H1 (cell line): ENCODE measurements around the gene SESN3. TPM values are rescaled to one million over a fixed set of nuclear protein-coding genes. Genes with fewer than 3 reads are reported as not detected.

Source experiments
- CTCF ChIA-PET: fragments of 300-600 bp; sonication (Branson Sonifier 250); formaldehyde crosslinking; loops from one replicate; lab custom pipeline; 2021; ENCODE audit not compliant: partially characterized antibody; lab: Charles Lee
- POLR2A ChIA-PET: fragments of 300-600 bp; sonication (Branson Sonifier 250); formaldehyde crosslinking; loops from one replicate; lab custom pipeline; 2021; ENCODE audit warnings: inconsistent platforms; ENCODE audit not compliant: partially characterized antibody; lab: Charles Lee
- DNase-seq, 2 experiments: peaks; one replicate each; pipeline versions ENCODE4 v3.0.0 to v3.0.0-alpha.2; 2010 to 2022; ENCODE audit warnings: low spot score in 2 of 2, low read depth in 1 of 2, mixed read lengths in 1 of 2
- FAIRE-seq: peaks from 2 replicates; lab custom pipeline; 2011; peaks lifted over from hg19 to GRCh38; lab: Jason Lieb, UNC
- H2AFZ ChIP-seq: 2 replicates; pipeline ENCODE4 v1.8.1; 2012; ENCODE audit warnings: low read length, inconsistent platforms
- H2AK5ac ChIP-seq: 2 replicates; pipeline ENCODE4 v1.6.1; 2013; ENCODE audit warnings: low read depth, low read length
- H2BK120ac ChIP-seq: replicated peaks from 2 replicates; pipeline ENCODE3; 2013; ENCODE audit warnings: low read depth, low read length, inconsistent platforms
- H2BK12ac ChIP-seq: 2 replicates; pipeline ENCODE4 v1.6.1; 2013; ENCODE audit warnings: low read depth, low read length
- H2BK15ac ChIP-seq: 2 replicates; pipeline ENCODE4 v1.6.1; 2013; ENCODE audit warnings: low read length
- H2BK20ac ChIP-seq: 2 replicates; pipeline ENCODE4 v1.6.1; 2013; ENCODE audit warnings: low read length
- H2BK5ac ChIP-seq: 2 replicates; pipeline ENCODE4 v1.6.1; 2013; ENCODE audit warnings: low read depth, low read length
- H3K14ac ChIP-seq: 2 replicates; pipeline ENCODE4 v1.6.1; 2013; ENCODE audit warnings: inconsistent platforms; ENCODE audit not compliant: insufficient read length
- H3K18ac ChIP-seq: 2 replicates; pipeline ENCODE4 v1.6.1; 2013; ENCODE audit warnings: low read length; ENCODE audit errors: extremely low read depth
- H3K23ac ChIP-seq: 2 replicates; pipeline ENCODE4 v1.6.1; 2013; ENCODE audit warnings: inconsistent platforms; ENCODE audit not compliant: insufficient read length
- H3K23me2 ChIP-seq: 2 replicates; pipeline ENCODE4 v1.6.1; 2013; ENCODE audit warnings: low read depth, low read length
- H3K27ac ChIP-seq: 2 replicates; pipeline ENCODE4 v1.6.1; 2011; ENCODE audit warnings: low read depth, low read length, inconsistent platforms
- H3K27me3 ChIP-seq, 4 experiments: replicated peaks in 1 of 4; 1 replicate in 1 of 4; 2 replicates in 3 of 4; pipeline versions ENCODE4 v1.6.1 to v1.8.1; 2011 to 2013; ENCODE audit warnings: low read length in 3 of 4, mild to moderate bottlenecking in 3 of 4, inconsistent platforms in 2 of 4, mixed read lengths in 2 of 4, moderate library complexity in 1 of 4; ENCODE audit not compliant: control insufficient read depth in 3 of 4, insufficient read depth in 3 of 4; ENCODE audit errors: extremely low read depth in 1 of 4
- H3K36me3 ChIP-seq, 4 experiments: 2 replicates each; pipeline versions ENCODE4 v1.6.1 to v1.8.1; 2011 to 2013; ENCODE audit warnings: mild to moderate bottlenecking in 4 of 4, low read length in 3 of 4, moderate library complexity in 2 of 4, control low read depth in 1 of 4, inconsistent platforms in 1 of 4; ENCODE audit not compliant: insufficient read depth in 4 of 4, control insufficient read depth in 2 of 4
- H3K4ac ChIP-seq: replicated peaks from 2 replicates; pipeline ENCODE3; 2013; ENCODE audit warnings: low read length, low read depth, mixed read lengths, inconsistent platforms; ENCODE audit not compliant: insufficient read length
- H3K4me1 ChIP-seq, 4 experiments: replicated peaks in 1 of 4; 1 replicate in 1 of 4; 2 replicates in 3 of 4; pipeline versions ENCODE4 v1.6.1 to v1.8.1; 2011 to 2013; ENCODE audit warnings: low read length in 3 of 4, inconsistent platforms in 2 of 4, mixed read lengths in 1 of 4; ENCODE audit not compliant: insufficient read depth in 4 of 4, control insufficient read depth in 3 of 4
- H3K4me2 ChIP-seq, 2 experiments: 2 replicates each; pipeline versions ENCODE4 v1.6.1 to v1.8.1; 2011 to 2013; ENCODE audit warnings: low read depth in 2 of 2, low read length in 2 of 2, control low read depth in 1 of 2, inconsistent platforms in 1 of 2, mild to moderate bottlenecking in 1 of 2; ENCODE audit not compliant: insufficient read depth in 1 of 2
- H3K4me3 ChIP-seq, 4 experiments: fragments of 200-600, 300-600 bp in 1 of 4; sonication (generic), shearing (Covaris generic), sonication (Bioruptor Twin) in 1 of 4; 2 replicates each; pipeline versions ENCODE4 v1.5.1 to v1.8.1; 2011 to 2016; ENCODE audit warnings: low read length in 4 of 4, low read depth in 3 of 4, control low read depth in 2 of 4, inconsistent platforms in 2 of 4, mild to moderate bottlenecking in 2 of 4, mixed read lengths in 1 of 4, moderate library complexity in 1 of 4; ENCODE audit not compliant: insufficient read depth in 2 of 4; ENCODE audit errors: extremely low read depth in 1 of 4
- H3K56ac ChIP-seq: replicated peaks from 2 replicates; pipeline ENCODE3; 2013; ENCODE audit warnings: low read depth, mild to moderate bottlenecking, mixed read lengths, low read length, inconsistent platforms; ENCODE audit not compliant: insufficient read length
- H3K79me1 ChIP-seq: 2 replicates; pipeline ENCODE4 v1.6.1; 2013; ENCODE audit warnings: low read depth, low read length, control low read depth
- H3K79me2 ChIP-seq, 2 experiments: 2 replicates each; pipeline versions ENCODE4 v1.6.1 to v1.8.1; 2012 to 2013; ENCODE audit warnings: low read length in 2 of 2, mild to moderate bottlenecking in 2 of 2, inconsistent platforms in 1 of 2; ENCODE audit not compliant: insufficient read depth in 2 of 2, control insufficient read depth in 1 of 2
- H3K9ac ChIP-seq, 4 experiments: replicated peaks in 1 of 4; 1 replicate in 1 of 4; 2 replicates in 3 of 4; pipeline versions ENCODE4 v1.6.1 to v1.8.1; 2011 to 2013; ENCODE audit warnings: low read depth in 3 of 4, low read length in 3 of 4, control low read depth in 2 of 4, mild to moderate bottlenecking in 2 of 4, moderate library complexity in 2 of 4, inconsistent platforms in 1 of 4; ENCODE audit errors: extremely low read depth in 1 of 4
- H3K9me3 ChIP-seq, 2 experiments: 2 replicates each; pipeline versions ENCODE4 v1.6.1 to v1.8.1; 2012 to 2013; ENCODE audit warnings: mild to moderate bottlenecking in 2 of 2, moderate library complexity in 2 of 2, control low read depth in 1 of 2, inconsistent platforms in 1 of 2, low read depth in 1 of 2, low read length in 1 of 2, mixed read lengths in 1 of 2; ENCODE audit not compliant: insufficient read depth in 2 of 2
- H4K20me1 ChIP-seq, 2 experiments: replicated peaks in 1 of 2; 2 replicates each; pipeline versions ENCODE3 to v1.8.1; 2011 to 2013; ENCODE audit warnings: inconsistent platforms in 2 of 2, low read length in 2 of 2, mild to moderate bottlenecking in 1 of 2; ENCODE audit not compliant: insufficient read depth in 2 of 2, control insufficient read depth in 1 of 2
- H4K5ac ChIP-seq: 2 replicates; pipeline ENCODE4 v1.6.1; 2013; ENCODE audit warnings: low read length, low read depth, mixed read lengths, inconsistent platforms; ENCODE audit not compliant: insufficient read length
- H4K8ac ChIP-seq: 2 replicates; pipeline ENCODE4 v1.8.0; 2013; ENCODE audit warnings: mild to moderate bottlenecking, moderate library complexity, low read length, inconsistent platforms; ENCODE audit not compliant: insufficient read depth; ENCODE audit errors: extremely low read depth
- H4K91ac ChIP-seq: replicated peaks from 2 replicates; pipeline ENCODE3; 2013; ENCODE audit warnings: low read length, mixed read lengths, inconsistent platforms; ENCODE audit not compliant: insufficient read length
- MAFK ChIP-seq: IDR thresholded peaks from 2 replicates; pipeline ENCODE4 v1.6.1; 2012; ENCODE audit warnings: low read depth, mild to moderate bottlenecking, improper control_type of control experiment, low read length
- WGBS, 2 experiments: shearing (Covaris generic) in 1 of 2; methylation state at CpG; one replicate each; pipeline versions ENCODE4 v1.1.6 to v1.1.7; 2013 to 2015; ENCODE audit warnings: low lambda C conversion rate in 2 of 2, mixed read lengths in 2 of 2, inconsistent platforms in 1 of 2, low coverage in 1 of 2, missing lambda C conversion rate in 1 of 2; ENCODE audit not compliant: insufficient replicate concordance in 2 of 2, insufficient coverage in 1 of 2, insufficient read length in 1 of 2; ENCODE audit errors: extremely low coverage in 1 of 2, missing lambda C conversion rate in 1 of 2; 5-methylcytosine and 5-hydroxymethylcytosine counted together
- polyA plus RNA-seq, 7 experiments: library from polyadenylated mRNA; depleted of rRNA in 3 of 7; stranded (reverse) in 5 of 7; unstranded in 2 of 7; fragments of >200 nt in 5 of 7; fragments of 200-250 nt in 2 of 7; gene quantifications; 1 replicate in 5 of 7; 2 replicates in 1 of 7; 4 replicates in 1 of 7; pipeline versions ENCODE4 v1.2.1 to v1.2.3, GENCODE V29; 2011 to 2013; ENCODE audit warnings: missing spikeins in 2 of 7, mixed read lengths in 2 of 7
- total RNA-seq: library from RNA; stranded (reverse); fragmentation: NEBNext Ultra II Directional; extraction: Animal tissue kit (Norgen Biotek cat#: 25700); gene quantifications from 2 replicates; pipeline ENCODE4 v1.2.1, GENCODE V29; 2021

SESN3 gene
- total and polyA plus RNA-seq, 2 of the 8 experiments (the other 6 are each of a cell fraction or from before 2014, with no cell fraction given) = 10.2 to 31.1 TPM

DNA sequence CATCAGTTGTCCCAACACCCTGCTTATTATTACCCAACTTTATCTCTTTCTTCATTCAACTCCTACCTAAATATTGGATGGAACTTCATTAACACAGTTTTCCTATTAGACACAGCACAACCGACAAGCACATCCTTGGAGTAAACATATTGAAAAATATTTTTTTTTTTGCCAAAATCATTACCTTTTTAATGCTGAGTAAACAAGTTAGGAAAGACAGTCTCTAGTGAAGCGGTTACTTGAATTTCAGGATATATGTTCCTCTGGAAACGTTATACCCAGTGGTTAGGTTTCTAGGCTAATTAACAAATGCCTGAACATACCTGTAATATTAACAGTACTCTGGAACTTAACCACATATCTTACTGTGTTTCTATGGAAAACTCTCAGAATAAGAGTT, 11.4 kb downstream of the SESN3 start:
- no peak overlapping the region for H3K4ac ChIP-seq
- H3K4me2 ChIP-seq = no peak overlapping the region
- peaks cover 0 to 81% of the 10 kb centered on the region in 2 experiments; a peak in 3 of 4 replicates for H3K79me2 ChIP-seq
- no peaks in the 10 kb centered on the region for H3K9me3 ChIP-seq
- no peak overlapping the region for H2BK12ac ChIP-seq
- no peaks in the 10 kb centered on the region for H3K4me1 ChIP-seq
- FAIRE-seq (no peak), DNase-seq (no peak)
- H3K56ac ChIP-seq = no peak overlapping the region
- H3K18ac ChIP-seq = no peak overlapping the region
- H3K23ac ChIP-seq = no peak overlapping the region
- H4K20me1 ChIP-seq = peaks cover 0 to 1% of the 10 kb centered on the region in 2 experiments
- H2AFZ ChIP-seq = no peak overlapping the region
- no peaks in the 10 kb centered on the region for H3K23me2 ChIP-seq
- ChIA-PET POLR2A (no interaction called here), CTCF (interaction anchor here (1.6 kb wide), 1 partner anchor 61 kb away, joined by 3 read pairs; no protein-coding TSS in a partner anchor)
- H2BK20ac ChIP-seq = no peak overlapping the region
- H3K79me1 ChIP-seq = peaks cover 3% of the 10 kb centered on the region; the same call in 1 of the 2 replicates
- no peak overlapping the region for H2BK15ac ChIP-seq
- no peak overlapping the region for H2AK5ac ChIP-seq
- no peak overlapping the region for H4K5ac ChIP-seq
- H3K4me3 ChIP-seq = no peak overlapping the region
- no peak overlapping the region for H3K14ac ChIP-seq
- H3K9ac ChIP-seq = no peak overlapping the region
- H4K8ac ChIP-seq = no peak overlapping the region
- H2BK120ac ChIP-seq = no peak overlapping the region
- H3K27ac ChIP-seq = no peak overlapping the region
- WGBS, 2 experiments = 91% methylated on average over 3 of the region's 3 CpGs; no CpG with 5 or more reads in 1 of the 2 experiments
- no peaks in the 10 kb centered on the region for H3K27me3 ChIP-seq
- no peak overlapping the region for H2BK5ac ChIP-seq
- TF ChIP-seq MAFK = no peak
- H4K91ac ChIP-seq = no peak overlapping the region
- H3K36me3 ChIP-seq = no peaks in the 10 kb centered on the region; a peak in 1 of 8 replicates
